Activated naive CD8-positive, alpha-beta T cell treated with anti-CD3 and anti-CD28 coated beads for 36 hours (primary cell): ENCODE data around the gene CMTM3. TPM values are rescaled to one million over a fixed set of nuclear protein-coding genes. Genes with fewer than 3 reads are reported as not detected.
"Not testable (repeated sequence)": the region's sequence is repeated elsewhere in the genome, so short reads cannot be mapped to it uniquely, and the experiment has no call there.

ENCODE experiments used
- DNase-seq: peaks from one replicate; pipeline ENCODE4 v3.0.0; 2021
- H3K27ac Mint-ChIP-seq: one replicate; pipeline ENCODE4 v1.8.0; 2022; ENCODE audit warnings: mild to moderate bottlenecking, moderate library complexity, mixed read lengths
- H3K27me3 Mint-ChIP-seq: one replicate; pipeline ENCODE4 v1.8.0; 2022; ENCODE audit warnings: mild to moderate bottlenecking, mixed read lengths
- H3K36me3 Mint-ChIP-seq: one replicate; pipeline ENCODE4 v1.8.0; 2021; ENCODE audit warnings: mild to moderate bottlenecking, mixed read lengths
- H3K4me1 Mint-ChIP-seq: one replicate; pipeline ENCODE4 v1.8.0; 2021; ENCODE audit warnings: mixed read lengths
- H3K4me3 Mint-ChIP-seq: one replicate; pipeline ENCODE4 v1.8.0; 2022; ENCODE audit warnings: mild to moderate bottlenecking, moderate library complexity, mixed read lengths
- H3K9me3 Mint-ChIP-seq: one replicate; pipeline ENCODE4 v1.8.0; 2022; ENCODE audit warnings: mixed read lengths
- total RNA-seq, 2 experiments: library from RNA; stranded (reverse); gene quantifications; one replicate each; pipeline ENCODE4 v1.2.3, GENCODE V29; 2021

Gene CMTM3
- total RNA-seq, 2 experiments from 2014 or later: 55.1 to 60.5 TPM

DNA sequence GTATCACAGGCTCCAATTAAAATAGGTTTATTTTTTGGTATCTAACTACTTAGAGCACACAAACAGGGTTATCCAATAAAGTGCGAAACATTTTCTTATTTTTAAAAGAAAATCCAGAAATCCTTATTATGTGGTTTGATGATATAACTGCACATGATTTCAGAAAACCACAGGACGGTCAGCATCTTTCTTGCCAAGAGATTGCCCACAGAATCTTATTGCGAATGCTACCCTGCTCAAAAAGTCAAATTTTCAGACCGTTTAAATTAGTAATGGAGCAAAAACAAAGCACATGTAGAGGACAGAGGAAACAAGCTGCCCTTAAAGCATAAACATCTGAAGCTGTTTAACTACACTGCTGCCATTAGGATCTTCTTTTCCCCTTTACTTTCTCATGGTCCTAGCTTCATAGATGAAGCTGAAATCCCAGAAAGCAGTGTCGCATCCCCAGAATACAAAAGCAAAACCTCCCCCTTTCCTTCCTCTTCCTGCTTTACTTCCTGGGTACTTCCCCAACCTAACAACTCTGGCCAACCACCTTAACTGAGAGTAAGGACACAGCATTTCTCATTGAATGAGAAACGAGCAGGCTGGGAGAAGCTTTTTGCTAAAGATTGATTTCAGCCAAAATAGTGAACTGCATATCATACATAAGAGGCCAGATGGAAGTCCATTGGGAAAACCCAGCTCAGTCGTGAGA, 48.3 kb downstream of the CMTM3 start:
- Mint-ChIP-seq H3K4me1 (peaks cover 13% of the 10 kb centered on the region), H3K4me3 (no peak overlapping the region), H3K36me3 (no peaks in the 10 kb centered on the region), H3K27me3 (peaks cover 5% of the 10 kb centered on the region), H3K27ac (no peak overlapping the region), H3K9me3 (no peaks in the 10 kb centered on the region)
- DNase-seq: no peak

DNA sequence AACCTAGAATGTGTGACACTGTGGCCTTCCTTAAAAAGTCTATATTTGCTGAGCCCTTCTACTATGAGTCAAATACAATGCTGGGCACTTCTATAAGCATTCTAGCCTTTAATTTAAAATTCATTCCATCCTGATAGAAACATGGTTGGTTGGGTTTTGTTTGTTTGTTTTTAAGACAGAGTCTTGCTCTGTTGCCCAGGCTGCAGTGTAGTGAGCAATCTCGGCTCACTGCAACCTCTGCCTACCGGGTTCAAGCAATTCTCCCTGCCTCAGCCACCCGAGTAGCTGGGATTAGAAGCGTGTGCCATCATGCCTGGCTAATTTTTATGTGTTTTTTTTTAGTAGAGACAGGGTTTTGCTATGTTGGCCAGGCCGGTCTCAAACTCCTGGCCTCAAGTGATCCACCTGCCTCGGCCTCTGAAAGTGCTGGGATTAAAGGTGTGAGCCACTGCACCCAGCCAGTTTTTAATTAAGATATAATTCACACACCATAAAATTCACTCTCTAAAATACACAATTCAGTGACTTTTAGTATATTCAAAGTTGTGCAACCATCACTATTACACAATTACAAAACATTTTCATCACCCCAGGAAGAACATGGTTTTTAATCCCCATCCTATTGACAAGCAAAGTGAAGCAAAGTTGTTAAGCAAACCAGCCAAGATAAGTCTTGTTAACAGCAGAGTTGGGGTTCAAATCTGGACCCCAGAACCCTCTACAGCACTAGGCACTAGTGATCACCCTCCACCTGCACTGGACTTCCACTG, 49.3 kb downstream of the CMTM3 start:
- no peak for DNase-seq
- Mint-ChIP-seq H3K9me3 (no peaks in the 10 kb centered on the region), H3K4me1 (peaks cover 15% of the 10 kb centered on the region), H3K4me3 (no peak overlapping the region), H3K36me3 (no peaks in the 10 kb centered on the region), H3K27me3 (peaks cover 11% of the 10 kb centered on the region), H3K27ac (no peak overlapping the region)

DNA sequence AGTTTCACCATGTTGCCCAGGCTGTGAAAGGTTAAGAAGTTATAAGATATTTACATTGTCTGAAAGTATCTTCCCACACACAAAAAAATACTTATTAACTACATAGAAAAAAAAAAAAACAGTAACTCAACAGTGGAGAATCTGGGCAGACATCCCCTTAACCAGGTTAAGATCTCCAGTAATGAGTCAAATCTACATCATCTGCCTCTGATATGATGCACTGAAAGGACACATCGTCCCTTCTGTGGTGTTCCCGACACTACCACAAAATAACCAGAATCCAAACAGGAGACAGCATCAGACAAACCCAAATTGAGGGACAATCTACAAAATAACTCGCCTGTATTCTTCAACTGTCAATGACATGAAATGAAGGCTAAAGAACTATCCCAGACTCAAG, 52.0 kb downstream of the CMTM3 start:
- Mint-ChIP-seq H3K36me3 (no peaks in the 10 kb centered on the region), H3K9me3 (no peaks in the 10 kb centered on the region), H3K4me3 (no peak overlapping the region), H3K27ac (no peak overlapping the region), H3K27me3 (peaks cover 17% of the 10 kb centered on the region), H3K4me1 (peaks cover 5% of the 10 kb centered on the region)
- no peak for DNase-seq

DNA sequence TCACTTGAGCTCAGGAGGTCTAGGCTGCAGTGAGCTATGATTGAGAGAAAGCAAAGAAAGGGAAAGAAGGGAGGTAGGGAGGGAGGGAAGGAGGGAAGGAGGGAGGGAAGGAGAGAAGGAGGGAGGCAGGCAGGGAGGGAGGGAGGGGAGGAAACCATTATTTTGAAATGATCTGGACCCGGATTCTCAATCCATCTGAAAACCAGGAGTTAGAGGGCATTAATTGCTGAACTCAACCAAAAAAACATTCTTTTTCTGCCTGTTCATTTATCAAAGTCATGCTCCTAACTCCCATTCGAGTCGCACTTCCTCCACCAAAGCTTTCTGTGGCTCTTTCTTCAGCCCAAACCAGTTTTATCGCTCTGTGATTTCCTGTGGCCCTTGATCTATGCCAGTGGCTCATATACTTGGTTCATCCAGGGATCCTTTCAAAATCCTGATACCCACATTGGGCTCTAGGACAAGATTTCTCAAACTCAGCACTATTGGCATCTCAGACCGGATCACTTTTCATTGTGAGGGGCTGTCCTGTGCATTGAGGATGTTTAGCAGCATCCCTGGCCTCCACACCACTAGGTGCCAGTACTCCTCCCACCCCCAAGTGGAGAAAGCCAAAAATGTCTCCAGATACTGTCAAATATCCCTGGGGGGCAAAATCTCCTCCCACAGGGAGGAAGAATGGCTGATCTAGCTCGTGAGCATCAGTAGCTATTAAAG, 53.8 kb downstream of the CMTM3 start:
- Mint-ChIP-seq H3K4me3 (no peak overlapping the region), H3K9me3 (no peaks in the 10 kb centered on the region), H3K4me1 (peaks cover 2% of the 10 kb centered on the region), H3K36me3 (no peaks in the 10 kb centered on the region), H3K27me3 (peaks cover 17% of the 10 kb centered on the region), H3K27ac (no peak overlapping the region)
- no peak for DNase-seq

DNA sequence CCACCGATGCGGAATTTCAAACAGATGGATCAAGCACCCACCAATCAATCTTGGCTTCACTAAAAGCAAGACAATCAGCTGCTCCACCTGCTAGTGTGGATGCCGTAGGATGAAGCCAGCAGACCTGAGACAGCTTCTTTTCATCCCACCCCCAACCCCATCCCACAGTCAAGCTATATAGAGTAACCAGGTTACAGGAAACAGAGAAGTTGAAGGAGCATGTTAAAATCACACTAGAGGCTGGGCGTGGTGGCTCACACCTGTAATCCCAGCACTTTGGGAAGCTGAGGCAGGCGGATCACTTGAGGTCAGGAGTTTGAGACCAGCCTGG, 54.3 kb downstream of the CMTM3 start:
- DNase-seq: no peak
- Mint-ChIP-seq H3K27ac (no peak overlapping the region), H3K27me3 (peaks cover 17% of the 10 kb centered on the region), H3K36me3 (no peaks in the 10 kb centered on the region), H3K4me1 (peaks cover 2% of the 10 kb centered on the region), H3K9me3 (no peaks in the 10 kb centered on the region), H3K4me3 (no peak overlapping the region)

DNA sequence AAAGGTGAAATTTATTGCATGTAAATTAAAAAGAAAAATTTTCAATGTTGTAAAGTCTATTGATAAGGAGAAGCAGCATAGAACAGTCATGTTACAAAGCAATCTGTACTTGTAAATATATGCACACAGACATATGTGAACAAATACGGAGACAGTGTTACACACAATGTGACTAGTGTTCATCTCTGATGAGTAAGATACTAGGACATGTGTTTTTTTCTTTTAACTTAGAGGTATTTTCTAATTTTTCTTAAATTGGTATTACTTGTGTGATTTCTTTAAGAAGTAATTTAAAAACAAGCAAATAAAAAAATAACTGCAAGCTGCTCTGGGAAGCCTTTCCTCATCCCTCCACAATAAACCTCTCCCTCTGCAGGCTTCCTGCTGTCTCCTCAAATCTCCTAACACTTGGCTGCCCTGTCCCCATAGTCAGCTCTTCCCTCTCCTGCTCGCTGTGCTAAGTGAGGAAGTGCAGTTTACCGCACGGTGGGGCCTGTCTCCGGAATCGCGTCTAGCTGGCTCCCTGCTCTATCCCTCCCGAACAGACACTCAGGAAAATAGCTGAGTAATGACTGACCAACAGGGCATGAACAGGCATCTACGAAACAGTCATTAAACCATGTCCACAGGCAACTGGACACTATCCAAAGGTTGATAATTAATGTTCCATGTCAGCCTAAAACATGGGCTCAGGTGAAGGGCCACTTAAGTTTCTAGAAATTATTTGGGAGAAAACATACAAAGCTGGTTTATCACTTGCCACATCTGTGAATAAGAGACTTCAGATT, 56.1 kb downstream of the CMTM3 start:
- no peak for DNase-seq
- Mint-ChIP-seq H3K4me1 (peaks cover 2% of the 10 kb centered on the region), H3K9me3 (no peaks in the 10 kb centered on the region), H3K27ac (no peak overlapping the region), H3K36me3 (no peaks in the 10 kb centered on the region), H3K27me3 (peaks cover 12% of the 10 kb centered on the region), H3K4me3 (no peak overlapping the region)

DNA sequence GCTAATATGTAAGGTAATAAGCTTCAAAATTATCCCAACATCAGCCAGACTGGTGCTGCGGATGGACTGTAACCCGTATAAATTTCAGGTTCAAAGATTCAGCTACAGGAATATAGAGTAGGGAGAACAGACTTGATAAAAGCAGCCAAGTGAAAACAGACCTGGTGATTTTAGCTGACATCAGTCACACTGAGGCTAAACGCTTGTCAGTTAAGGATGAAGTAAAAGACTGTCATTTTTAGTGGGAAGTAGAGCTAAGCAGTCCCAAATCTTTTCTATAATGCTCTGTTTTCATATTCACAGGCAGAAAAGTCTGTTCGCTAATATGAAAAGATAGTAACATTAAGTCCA, 56.7 kb downstream of the CMTM3 start:
- Mint-ChIP-seq H3K27me3 (peaks cover 12% of the 10 kb centered on the region), H3K4me1 (peaks cover 2% of the 10 kb centered on the region), H3K27ac (no peak overlapping the region), H3K9me3 (no peaks in the 10 kb centered on the region), H3K4me3 (no peak overlapping the region), H3K36me3 (no peaks in the 10 kb centered on the region)
- DNase-seq: no peak

DNA sequence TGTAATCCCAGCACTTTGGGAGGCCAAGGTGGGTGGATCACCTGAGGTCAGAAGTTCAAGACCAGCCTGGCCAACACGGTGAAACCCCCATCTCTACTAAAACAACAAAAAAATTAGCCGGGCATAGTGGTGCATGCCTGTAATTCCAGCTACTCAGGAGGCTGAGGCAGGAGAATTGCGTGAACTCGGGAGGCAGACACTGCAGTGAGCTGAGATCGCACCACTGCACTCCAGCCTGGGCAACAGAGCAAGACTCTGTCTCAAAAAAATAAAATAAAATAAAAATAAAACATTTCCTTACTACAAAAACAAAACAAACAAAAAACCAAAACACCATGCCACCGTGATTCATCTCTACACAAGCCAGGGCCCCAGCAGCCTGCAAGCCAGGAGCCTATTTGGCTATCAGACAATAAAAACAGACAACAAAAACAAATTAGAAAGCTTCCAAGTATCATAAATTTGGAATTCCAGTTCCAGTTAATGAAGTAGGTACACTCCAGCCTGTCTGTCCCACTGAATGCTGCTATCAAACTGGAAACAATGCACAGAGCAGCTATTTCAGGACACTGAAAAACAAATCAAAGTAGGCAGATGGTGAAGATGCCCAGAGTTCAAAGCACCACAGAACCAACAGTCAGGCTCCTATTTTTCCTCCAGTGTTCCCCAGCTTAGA, 57.3 kb downstream of the CMTM3 start:
- not testable (repeated sequence) for H3K27ac Mint-ChIP-seq, H3K4me1 Mint-ChIP-seq, DNase-seq, H3K4me3 Mint-ChIP-seq, H3K36me3 Mint-ChIP-seq, H3K9me3 Mint-ChIP-seq
- H3K27me3 Mint-ChIP-seq: peaks cover 12% of the 10 kb centered on the region

DNA sequence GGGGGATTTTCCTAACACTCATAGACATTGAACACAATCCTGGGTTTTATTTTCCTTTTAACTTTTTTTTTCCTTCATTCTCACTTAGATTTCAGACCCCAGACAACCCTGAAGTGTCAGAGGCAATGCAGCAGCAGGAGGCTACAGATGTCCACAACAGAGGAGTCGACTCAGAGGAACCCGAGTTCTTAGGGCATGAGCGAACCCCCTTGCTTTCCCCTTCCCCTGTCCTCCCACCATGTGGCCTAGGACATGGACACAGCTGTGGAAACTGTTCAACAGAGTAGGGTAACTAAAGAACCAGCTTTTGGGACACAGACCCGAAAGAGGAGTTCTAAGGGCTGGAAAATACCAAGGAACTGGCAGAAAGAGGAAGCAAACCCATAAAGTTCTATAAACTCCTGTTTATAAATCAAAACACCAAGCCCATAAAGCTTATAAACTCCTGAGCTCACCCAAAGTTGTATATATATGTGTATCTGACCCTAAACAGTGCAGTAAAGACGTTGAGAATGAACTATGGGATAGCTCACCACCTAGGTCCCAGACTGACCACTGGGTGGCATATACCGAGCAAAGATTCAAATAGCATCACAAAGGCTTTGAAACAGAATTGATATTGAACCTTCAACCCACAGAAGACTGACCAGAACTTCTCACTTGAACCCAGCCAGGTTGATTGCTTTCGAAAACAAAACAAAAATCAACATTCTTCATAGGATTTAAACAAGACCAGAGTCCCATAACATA, 58.1 kb downstream of the CMTM3 start:
- no peak overlapping the region for H3K27ac Mint-ChIP-seq
- no peak for DNase-seq
- H3K27me3 Mint-ChIP-seq: peaks cover 12% of the 10 kb centered on the region
- H3K36me3 Mint-ChIP-seq: no peaks in the 10 kb centered on the region
- H3K9me3 Mint-ChIP-seq: no peaks in the 10 kb centered on the region
- peaks cover 2% of the 10 kb centered on the region for H3K4me1 Mint-ChIP-seq
- H3K4me3 Mint-ChIP-seq: no peak overlapping the region

Other genes with a start within 250 kb of the CMTM3 start
- not detected for gene CDH5, start 238.0 kb upstream of the CMTM3 start, total RNA-seq
- not detected for gene BEAN1, start 177.4 kb upstream of the CMTM3 start, total RNA-seq
- 1 to 10 TPM; 5.6 to 6.9 TPM for gene TK2, start 54.6 kb upstream of the CMTM3 start, total RNA-seq
- gene CKLF, start 52.1 kb upstream of the CMTM3 start, total RNA-seq: 100 to 1,000 TPM in 1 of 2 experiments, 10 to 100 TPM in 1; 93.0 to 103 TPM
- gene CMTM1, start 38.3 kb upstream of the CMTM3 start, total RNA-seq: 1 to 10 TPM; 2.8 to 5.9 TPM
- gene CMTM2, start 25.2 kb upstream of the CMTM3 start, total RNA-seq: not detected
- gene CMTM4, start 92.0 kb downstream of the CMTM3 start, total RNA-seq: 1 to 10 TPM; 2.4 to 2.8 TPM
- 10 to 100 TPM; 38.8 to 41.1 TPM for gene DYNC1LI2, start 146.9 kb downstream of the CMTM3 start, total RNA-seq
- gene TERB1, start 196.9 kb downstream of the CMTM3 start, total RNA-seq: not detected
- gene NAE1, start 226.3 kb downstream of the CMTM3 start, total RNA-seq: 100 to 1,000 TPM; 118 to 121 TPM
- gene CA7, start 239.7 kb downstream of the CMTM3 start, total RNA-seq: not detected